Stimulated activated CD8-positive, alpha-beta memory T cell treated with anti-CD3 and anti-CD28 coated beads, Interleukin-2, amount 100 ng/mL, for 48 hours (primary cell): ENCODE results near the gene SPDYE18.
"Not testable (repeated sequence)": the region's sequence is repeated elsewhere in the genome, so short reads cannot be mapped to it uniquely, and the experiment has no call there.

Source experiments
- DNase-seq, 2 donors: peaks; one replicate each; pipeline ENCODE4 v3.0.0-alpha.2; 2020; ENCODE audit warnings: low read depth in 2 of 2

SPDYE18 gene

DNA sequence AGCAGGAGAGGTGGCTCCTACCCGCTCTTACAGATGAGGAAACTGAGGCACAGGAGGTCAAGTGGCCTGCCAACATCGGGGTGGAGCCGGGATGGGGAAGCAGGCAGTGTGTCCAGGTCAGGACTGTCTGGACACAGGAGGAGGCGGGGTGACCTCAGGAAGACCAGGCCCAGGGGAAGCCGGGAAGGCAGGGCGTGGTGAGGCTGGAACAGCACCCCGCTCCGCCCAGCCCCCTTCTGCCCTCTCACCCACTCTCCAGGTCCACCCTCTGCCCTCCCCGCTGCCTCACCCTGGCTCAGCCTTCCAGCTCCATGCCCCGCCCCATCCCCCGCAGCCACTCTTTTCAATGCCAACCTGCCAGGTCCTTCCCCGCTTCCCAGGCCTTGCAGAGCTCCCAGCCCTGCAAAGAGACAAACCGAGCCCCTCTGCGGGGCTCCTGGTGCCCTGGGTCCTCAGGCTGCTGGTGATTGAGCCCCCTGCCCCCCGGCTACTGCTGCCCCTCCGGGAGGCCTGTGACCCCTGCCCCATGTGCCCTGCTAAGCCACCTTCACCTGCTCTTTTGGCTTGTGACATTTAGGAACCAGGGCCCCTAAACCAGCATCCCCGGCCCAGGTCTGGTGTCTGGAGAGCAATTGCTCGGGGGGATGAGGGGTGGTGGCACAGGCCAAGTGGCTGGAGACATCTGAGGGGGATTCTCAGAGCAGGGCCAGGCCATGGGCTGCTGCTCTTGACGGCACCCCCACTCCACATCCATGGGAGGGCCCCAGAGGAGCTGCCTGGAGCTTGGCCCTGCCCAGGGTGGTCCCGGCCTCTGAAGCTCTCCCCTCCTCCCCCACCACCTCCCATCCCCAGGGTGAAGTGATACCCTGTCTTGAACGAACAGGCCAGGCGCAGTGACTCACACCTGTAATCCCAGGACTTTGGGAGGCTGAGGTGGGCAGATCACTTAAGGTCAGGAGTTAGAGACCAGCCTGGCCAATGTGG, 55.9 kb downstream of the SPDYE18 start:
- DNase-seq: not testable (repeated sequence)

DNA sequence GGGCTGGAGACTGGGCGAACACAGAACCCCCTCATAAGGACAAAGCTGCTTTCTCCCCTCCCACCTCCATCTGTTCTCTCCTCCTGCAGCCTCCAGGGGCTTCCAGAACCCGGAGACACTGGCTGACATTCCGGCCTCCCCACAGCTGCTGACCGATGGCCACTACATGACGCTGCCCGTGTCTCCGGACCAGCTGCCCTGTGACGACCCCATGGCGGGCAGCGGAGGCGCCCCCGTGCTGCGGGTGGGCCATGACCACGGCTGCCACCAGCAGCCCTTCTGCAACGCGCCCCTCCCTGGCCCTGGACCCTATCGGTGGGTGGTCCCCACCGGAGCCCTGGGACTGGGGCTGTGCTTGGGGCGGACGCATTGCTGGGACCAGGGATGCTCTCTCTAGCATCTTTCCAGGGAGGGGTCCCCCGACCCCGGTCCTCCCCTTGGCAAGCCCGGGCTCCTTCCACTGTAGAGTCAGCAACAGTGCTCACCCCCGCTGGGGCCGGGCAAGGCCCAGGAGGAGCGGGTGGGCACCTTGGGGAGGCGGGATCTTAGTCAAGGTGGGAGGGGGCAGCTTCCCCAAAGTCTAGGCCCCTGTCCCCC, 56.8 kb downstream of the SPDYE18 start:
- not testable (repeated sequence) for DNase-seq

DNA sequence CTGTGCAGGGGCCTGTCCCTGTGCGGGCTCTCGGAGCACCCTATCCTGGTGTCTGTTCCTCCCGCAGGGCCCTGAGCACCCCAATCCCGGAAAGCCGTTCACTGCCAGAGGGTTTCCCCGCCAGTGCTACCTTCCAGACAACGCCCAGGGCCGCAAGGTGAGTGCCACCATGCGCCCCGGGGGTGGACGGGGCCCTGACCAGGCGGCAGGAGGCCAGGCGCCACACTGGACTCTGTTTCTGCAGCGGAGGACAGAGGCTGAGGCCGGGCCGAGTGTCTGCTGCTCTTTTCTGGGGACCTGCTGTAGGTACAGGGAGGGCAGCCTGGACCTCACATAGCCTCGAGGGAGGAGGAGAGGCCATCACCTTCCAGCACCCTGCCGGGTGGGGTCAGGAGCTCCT, 58.2 kb downstream of the SPDYE18 start:
- not testable (repeated sequence) for DNase-seq

DNA sequence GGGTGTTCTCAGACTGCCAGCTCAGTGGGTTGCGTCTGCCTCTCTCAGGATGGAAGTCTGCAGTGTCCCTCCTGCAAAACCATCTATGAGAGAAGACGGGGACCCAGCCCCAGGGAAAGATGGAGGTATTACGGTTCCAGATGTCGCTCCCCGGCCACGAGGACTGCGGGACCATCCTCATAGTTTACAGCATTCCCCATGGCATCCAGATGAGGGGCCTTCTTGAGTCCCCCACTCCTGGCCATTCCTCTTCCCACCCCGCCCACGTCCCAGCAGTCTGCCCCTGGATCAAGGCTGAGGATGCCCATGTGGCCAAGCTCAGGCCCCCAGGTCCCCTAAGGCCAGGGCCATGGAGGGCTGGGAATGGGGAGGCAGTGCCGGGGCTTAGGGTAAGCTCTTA, 59.1 kb downstream of the SPDYE18 start:
- DNase-seq: not testable (repeated sequence)

DNA sequence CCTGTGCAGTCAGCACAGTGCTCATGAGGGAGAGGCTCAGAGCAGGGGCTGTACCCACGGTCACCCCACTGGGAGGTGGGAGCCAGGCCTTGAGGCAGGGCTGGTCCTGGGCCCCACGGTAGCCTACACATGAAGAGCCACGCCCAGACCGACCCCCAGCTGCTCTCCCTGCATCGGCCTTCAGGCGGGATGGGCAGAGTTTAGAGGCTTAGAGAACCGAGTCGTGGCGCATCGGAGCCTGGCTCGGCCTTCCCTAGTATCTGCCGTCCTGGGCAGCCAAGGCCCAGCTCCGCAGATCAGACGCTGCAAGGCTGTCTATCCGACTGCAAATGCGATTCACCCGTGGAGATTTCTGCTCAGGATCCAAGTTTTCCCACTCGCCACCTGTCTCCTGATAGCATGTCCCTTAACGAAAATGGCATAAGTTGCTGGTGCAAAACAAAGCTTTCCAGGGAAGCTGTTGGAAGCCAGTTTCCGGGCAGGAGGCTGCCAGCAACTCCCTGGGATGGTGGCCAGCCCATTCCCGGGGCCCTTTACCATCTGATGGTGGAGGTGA, 59.6 kb downstream of the SPDYE18 start:
- not testable (repeated sequence) for DNase-seq

DNA sequence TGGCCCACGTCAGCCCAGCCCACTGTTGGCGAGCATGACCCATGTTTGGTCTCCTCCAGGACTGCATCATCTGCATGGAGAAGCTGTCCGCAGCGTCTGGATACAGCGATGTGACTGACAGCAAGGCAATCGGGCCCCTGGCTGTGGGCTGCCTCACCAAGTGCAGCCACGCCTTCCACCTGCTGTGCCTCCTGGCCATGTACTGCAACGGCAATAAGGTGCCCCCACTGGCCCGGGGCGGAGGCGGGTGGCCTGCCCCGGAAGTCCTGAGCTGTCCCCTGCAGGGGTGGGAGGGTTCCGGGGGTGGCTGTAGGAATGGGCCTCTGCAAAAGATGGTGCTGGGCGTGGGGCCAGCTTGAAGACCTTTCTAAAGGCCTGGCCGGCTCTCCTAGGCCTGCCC, 60.3 kb downstream of the SPDYE18 start:
- DNase-seq: not testable (repeated sequence)
